COLO668 (cell line): Measurements from ENCODE around the gene CC2D2B.

Source experiments
- DNase-seq: peaks from one replicate; lab custom pipeline; 2025; ENCODE audit not compliant: unreplicated experiment; lab: John Stamatoyannopoulos, UW

Gene CC2D2B

DNA sequence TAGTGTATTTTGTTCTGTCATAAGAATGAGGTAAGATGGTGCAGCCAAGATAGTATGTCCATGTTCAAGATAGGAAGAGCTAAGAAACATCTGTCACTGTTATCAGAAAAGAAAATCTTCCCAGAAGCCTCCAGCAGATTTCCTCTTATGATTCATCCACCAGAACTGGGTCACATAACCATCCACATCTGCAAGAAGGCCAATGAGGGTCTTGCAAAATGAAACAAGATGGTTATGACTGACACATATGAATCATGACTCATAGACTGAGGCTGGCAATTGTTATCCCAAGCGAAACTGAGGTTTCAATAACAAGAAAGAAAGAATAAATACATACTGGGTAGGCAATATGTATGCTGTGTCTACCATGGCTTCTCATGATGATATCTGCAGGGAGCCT is 165.9 kb downstream of the CC2D2B start:
- no peak for DNase-seq

DNA sequence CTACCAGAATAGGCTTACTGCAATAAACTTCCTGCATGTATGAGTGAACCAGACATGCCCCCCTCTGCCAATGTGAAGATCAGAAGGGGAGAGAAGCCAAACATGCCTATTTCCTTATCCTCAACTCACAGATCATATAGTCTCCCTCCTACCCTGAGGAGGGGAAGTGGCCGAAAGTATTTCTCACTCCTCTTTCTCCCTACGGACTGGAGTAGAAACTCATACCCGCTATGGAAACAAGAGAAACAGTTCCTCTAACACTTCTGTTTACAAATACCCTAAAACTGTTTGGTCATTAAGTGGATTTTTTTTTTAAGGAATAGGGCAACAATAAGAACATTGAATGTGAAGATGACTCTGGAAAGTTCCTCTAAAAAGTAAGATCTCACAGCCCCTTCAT is 167.0 kb downstream of the CC2D2B start:
- no peak for DNase-seq

DNA sequence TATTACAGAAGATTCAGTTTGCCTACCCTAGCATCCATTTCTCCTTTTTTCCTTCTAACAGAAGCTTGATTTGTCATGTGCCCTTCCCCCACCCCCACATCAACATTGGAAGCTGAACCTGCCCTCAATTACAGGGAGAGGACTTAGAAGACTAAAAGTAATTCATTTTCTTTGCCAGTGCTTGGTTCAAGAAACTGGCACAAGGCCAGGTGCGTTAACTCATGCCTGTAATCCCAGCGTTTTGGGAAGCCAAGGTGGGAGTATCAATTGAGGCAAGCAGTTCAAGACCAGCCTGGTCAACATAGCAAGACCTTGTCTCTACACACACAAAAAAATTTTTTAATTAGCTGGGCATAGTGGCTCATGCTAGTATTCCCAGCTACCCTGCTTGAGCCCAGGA is 168.2 kb downstream of the CC2D2B start:
- no peak for DNase-seq

DNA sequence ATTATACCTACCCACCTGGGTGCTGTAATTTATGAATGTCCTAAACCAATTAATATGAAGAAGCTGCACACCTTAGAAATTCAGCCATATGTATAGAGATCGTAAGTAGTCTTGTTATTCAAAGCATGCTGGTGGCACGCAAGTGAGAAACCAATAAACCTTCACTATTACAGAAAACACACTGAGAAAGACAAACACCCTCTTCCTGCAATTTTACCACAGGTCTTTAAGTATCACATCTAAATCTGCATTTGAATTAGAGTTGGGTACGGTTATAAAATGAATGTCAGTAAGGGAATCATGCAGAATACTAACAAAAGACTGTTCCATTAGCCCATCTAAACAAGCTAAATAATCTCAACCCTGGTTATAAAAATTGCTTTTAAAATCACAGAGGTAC is 169.4 kb downstream of the CC2D2B start:
- DNase-seq: no peak

DNA sequence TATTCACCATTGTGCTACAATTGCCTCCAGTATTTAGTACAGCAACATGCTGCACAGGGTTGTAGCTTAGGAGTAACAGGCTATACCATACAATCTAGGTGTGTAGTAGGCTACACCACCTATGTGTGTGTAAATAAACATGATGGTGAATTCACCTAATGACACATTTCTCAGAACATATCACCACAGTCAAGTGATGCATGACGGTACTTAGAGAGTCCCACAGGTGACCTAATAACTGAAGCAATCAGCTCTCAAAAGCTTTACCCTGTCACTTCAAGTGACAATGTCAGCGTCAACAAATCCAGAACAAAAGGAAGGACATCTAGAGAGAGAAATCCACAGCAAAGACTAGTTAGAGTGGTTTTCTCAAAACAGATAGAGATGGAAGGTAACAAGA is 174.4 kb downstream of the CC2D2B start:
- no peak for DNase-seq
